ENCODE measurements around the gene EIF5A2.

EIF5A2 gene

DNA sequence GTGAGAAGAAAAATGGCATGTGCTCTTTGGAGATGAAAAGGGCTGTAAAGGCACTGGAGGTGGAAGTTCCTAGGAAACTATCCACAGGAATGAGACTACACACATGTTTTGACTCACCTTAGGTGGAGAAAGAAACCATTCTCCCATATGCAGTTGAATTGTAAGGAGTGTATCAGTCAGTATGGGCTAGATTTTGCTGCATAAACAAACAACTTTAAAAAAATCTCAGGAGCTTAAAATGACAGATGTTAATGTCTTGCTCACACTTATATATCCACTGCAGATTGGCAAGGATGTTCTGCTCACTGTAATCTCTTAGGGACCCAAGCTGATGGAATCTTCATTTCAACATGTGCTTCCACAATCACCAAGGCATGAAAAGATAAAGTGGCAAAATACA, 64.1 kb downstream of the EIF5A2 start:
- FAIRE-seq: no peak

DNA sequence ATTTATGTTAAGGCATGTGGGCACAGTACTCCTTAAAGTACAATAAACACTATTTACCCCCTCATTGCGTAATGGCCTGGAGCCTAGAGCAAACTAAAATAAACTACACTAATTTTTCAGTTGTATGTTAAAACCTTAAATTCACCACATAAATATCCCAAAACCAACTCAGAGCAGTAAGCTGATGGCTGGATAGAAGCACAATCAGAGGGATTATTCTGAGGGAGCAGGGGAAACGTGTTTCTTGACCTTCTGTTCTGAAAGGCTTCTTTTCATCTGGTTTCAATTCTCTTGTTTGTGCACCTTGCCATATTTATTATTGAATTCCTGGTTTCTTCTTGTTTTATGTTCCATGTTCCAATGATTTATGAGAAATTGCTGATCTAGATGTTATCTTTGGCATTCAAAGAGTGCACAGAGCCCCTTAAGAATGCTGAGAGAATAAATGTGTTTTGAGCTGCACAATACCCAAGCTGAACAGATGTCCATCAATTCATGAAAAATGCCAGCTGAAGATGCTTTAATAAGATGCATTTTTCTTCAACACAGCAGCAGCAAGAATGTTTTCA, 68.1 kb downstream of the EIF5A2 start:
- no peak for FAIRE-seq

DNA sequence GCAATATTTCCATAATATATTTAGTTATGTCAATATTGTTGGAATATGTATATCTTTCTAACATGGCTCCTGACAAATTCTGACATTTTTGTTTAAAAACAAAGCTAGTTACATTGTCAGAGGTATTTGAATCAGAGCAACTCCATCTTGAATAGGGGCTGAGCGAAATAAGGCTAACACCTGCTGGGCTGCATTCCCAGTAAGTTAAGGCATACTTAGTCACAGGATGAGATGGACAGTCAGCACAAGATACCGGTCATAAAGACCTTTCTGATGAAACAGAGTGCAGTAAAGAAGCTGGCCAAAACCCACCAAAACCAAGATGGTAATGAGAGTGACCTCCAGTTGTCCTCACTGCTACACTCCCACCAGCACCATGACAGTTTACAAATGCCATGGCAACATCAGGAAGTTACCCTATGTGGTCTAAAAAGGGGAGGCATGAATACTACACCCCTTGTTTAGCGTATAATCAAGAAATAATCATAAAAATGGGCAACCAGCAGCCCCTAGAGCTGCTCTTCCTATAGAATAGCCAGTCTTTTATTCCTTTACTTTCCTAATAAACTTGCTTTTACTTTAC, 68.8 kb downstream of the EIF5A2 start:
- FAIRE-seq: no peak
